Astrocyte of the spinal cord (primary cell): ENCODE measurements around the gene PRKCD.

Source experiments
- DNase-seq: peaks from one replicate; pipeline ENCODE4 v3.0.0; 2011; ENCODE audit warnings: low read depth, low spot score
- H3K4me3 ChIP-seq: 2 replicates; pipeline ENCODE4 v1.5.1; 2011; ENCODE audit warnings: low read depth, mild to moderate bottlenecking, low read length, moderate library complexity
- in situ Hi-C: cut with HindIII; loops from 2 replicates; pipeline ENCODE4 v1.10.0; 2017; ENCODE audit warnings: low sequenced_read_pairs
- TF ChIP-seq, protein P1 (sequence below): IDR thresholded peaks from 2 replicates; pipeline ENCODE4 v1.5.1; 2012; ENCODE audit warnings: low read depth, mild to moderate bottlenecking, low read length, inconsistent platforms

The PRKCD gene

DNA sequence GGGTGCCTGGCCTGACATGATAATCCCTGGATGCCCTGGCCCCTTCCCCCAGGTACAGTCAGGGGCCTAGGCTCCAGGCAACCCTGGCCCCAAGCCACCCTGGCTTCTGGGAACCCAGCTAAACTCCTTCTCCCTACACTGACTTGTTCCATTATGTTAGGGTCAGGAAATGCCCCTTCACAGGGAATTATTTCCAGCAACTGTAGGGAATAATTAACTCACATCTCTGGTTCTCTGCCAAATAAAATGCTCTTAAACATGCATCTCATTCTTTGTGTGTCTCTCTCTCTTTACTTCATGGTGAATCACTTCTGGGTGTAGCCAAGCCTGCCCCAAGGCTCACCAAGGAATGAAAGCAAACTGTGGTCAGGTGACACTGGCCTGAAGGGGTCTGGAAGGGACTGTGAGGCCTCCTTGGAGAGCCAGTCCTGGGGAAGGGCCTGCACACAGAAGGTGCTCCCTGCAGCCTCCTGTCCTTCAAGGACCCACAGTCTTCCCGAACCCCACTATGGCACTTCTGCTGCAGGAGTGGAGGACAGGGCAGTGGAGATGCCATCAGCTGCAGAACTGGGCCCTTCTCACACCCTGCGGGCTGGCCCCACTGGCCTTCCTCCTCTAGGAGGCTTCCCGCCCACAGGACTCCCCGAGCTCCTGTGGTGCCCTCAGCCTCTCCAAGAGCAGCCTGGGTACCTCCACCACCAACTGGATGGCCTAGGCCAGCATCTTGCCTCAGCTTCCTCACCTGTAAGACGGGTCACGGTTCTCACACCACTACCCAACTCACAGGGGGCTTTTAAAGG is 77.2 kb downstream of the PRKCD start:
- TF ChIP-seq, protein P1, sequence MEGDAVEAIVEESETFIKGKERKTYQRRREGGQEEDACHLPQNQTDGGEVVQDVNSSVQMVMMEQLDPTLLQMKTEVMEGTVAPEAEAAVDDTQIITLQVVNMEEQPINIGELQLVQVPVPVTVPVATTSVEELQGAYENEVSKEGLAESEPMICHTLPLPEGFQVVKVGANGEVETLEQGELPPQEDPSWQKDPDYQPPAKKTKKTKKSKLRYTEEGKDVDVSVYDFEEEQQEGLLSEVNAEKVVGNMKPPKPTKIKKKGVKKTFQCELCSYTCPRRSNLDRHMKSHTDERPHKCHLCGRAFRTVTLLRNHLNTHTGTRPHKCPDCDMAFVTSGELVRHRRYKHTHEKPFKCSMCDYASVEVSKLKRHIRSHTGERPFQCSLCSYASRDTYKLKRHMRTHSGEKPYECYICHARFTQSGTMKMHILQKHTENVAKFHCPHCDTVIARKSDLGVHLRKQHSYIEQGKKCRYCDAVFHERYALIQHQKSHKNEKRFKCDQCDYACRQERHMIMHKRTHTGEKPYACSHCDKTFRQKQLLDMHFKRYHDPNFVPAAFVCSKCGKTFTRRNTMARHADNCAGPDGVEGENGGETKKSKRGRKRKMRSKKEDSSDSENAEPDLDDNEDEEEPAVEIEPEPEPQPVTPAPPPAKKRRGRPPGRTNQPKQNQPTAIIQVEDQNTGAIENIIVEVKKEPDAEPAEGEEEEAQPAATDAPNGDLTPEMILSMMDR, result no peak
- in situ Hi-C loops, result loop anchor here (10.0 kb wide), 1 partner anchor 107 kb away; the partner anchor contains the start of gene DCP1A
- peak; percentile 96 for DNase-seq
- H3K4me3 ChIP-seq, result no peak overlapping the region

DNA sequence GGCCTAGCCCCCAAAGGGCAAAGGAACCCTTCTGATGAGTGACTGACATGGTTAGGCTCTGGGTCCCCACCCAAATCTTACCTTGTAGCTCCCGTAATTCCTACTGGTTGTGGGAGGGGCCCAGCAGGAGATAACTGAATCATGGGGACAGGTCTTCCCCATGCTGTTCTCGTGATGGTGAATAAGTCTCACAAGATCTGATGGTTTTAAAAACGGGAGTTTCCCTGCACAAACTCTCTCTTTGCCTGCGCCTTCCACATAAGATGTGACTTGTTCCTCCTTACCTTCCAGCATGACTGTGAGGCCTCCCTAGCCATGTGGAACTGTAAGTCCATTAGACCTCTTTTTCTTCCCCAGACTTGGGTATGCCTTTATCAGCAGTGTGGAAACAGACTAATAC is 77.9 kb downstream of the PRKCD start:
- in situ Hi-C loops, result loop anchor here (10.0 kb wide), 1 partner anchor 106 kb away; the partner anchor contains the start of gene DCP1A
- no peak overlapping the region for H3K4me3 ChIP-seq
- TF ChIP-seq, protein P1, result no peak
- no peak for DNase-seq

DNA sequence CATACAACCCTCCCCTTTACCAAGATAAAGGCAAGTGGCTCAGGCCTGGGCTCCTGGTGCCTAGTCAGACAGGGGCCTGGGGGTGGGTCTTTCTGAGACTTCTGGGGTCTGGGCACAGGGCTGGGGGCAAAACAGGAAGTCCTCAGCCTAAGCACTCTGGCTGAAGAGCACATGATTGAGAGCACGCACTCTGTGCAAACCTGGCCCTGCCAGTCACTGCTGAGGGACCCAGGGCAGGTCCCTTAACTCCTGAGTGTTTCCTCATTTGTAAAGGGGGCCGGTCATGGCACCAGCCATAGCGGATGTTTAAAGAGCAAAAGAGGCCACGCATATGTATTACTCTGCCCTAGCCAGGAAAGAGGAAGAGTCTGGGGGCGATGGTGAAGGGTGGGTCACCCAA is 78.8 kb downstream of the PRKCD start:
- TF ChIP-seq, protein P1, result no peak
- H3K4me3 ChIP-seq, result no peak overlapping the region
- in situ Hi-C loops, result loop anchor here (10.0 kb wide), 1 partner anchor 105 kb away; the partner anchor contains the start of gene DCP1A
- no peak for DNase-seq

DNA sequence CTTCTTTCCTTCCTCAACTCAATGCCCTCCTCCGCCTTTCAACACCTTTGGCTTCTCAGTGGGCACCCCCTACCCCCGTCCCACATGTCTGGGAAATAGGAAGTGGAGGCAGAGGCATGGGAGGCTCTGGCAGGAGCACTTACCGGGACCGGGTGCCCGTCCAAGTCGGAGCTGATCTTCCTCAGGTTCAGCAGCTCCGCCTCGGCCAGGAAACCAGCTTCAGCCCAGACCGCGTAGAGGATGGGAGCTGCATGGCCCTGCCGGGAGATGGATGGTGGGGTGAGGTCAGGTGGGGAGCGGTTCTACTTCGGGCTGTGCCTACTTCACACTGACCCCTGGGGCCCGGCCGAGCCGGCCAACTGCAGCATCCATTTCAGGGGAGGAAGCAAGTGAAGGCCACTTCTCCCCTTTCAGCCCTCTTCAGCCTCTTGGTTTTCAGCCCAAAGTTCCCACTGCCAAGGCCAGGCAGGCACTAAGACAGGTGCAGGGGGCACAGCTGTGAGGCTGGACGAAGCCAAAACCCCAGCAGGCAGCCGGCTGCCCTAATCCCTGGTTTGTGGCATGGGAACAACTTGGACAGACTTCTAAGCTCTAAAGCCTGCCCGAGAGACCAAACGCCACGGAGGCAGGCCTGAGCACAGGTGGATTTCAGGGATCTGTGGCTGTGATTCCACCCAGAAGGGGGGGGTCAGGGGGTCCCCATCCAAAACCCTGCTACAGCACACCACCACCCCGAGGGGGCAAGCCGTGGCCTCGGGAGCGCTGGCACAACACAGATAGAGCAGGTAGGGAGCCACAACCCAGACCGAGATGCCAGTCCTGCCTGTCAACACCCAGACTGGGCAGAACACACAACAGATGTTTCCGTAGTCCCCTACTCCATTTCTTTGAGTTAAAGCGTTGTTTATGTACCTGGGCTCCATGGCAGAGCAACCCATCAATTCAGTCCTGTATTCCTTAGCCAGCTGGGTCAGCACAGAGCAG is 80.3 kb downstream of the PRKCD start:
- no peak overlapping the region for H3K4me3 ChIP-seq
- TF ChIP-seq, protein P1, result no peak
- in situ Hi-C loops, result no loop called here
- DNase-seq, result no peak

DNA sequence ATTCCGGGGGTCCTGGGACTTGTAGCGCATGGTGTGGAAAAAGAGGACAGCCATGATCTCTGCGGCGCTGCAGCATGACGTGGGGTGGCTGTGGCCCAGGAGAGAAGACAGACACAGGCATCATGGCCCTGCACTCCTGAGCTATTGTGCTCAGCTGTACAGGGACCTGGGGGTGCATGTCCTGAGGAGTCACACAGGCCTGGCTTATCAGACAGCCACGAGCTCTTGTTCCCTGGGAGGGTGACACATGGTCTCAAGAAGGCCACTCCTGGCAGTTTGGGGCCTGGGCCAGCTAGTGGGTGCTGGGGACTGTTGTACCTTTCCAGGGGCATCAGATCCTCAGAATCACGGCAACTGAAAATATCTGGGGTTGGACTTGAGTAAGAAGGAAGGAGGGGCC is 81.1 kb downstream of the PRKCD start:
- H3K4me3 ChIP-seq, result no peak overlapping the region
- in situ Hi-C loops, result no loop called here
- TF ChIP-seq, protein P1, result no peak
- DNase-seq, result no peak
